ENCODE data around the gene PRPF4. TPM values are rescaled to one million over a fixed set of nuclear protein-coding genes. Genes with fewer than 3 reads are reported as not detected.
"Not testable (repeated sequence)": the region's sequence is repeated elsewhere in the genome, so short reads cannot be mapped to it uniquely, and the experiment has no call there.

The PRPF4 gene
- total RNA-seq, 2 experiments from 2014 or later: 30.6 to 32.4 TPM

DNA sequence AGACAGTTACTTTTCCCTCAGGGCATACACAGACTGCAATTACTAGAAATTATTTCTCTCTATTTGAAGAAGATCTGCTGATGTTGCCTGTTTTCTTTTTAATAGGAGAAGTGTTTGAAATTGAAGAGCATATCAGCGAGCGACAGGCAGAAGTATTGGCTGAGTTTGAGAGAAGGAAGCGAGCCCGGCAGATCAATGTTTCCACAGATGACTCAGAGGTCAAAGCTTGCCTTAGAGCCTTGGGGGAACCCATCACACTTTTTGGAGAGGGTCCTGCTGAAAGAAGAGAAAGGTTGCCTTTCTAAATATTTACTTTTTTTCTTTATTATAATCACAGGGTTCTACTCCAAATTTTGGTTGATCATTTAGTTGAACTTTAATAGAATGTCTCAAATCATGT lies 3.4 kb downstream of the PRPF4 start:
- Mint-ChIP-seq H3K4me1 (peaks cover 32% of the 10 kb centered on the region), H3K27me3 (no peaks in the 10 kb centered on the region), H3K4me3 (no peak overlapping the region), H3K36me3 (ENCODE audit: low read depth) (peaks cover 44% of the 10 kb centered on the region), H3K9me3 (no peaks in the 10 kb centered on the region), H3K27ac (no peak overlapping the region)
- CTCF ChIA-PET: no interaction called here
- POLR2A ChIA-PET: no interaction called here
- DNase-seq: no peak

- no peak for DNase-seq
- Mint-ChIP-seq H3K27me3 (no peaks in the 10 kb centered on the region), H3K4me3 (no peak overlapping the region), H3K9me3 (no peaks in the 10 kb centered on the region), H3K4me1 (peaks cover 27% of the 10 kb centered on the region), H3K36me3 (ENCODE audit: low read depth) (peaks cover 57% of the 10 kb centered on the region), H3K27ac (peak overlapping the region; percentile 4)
- CTCF ChIA-PET: interaction anchor here (0.7 kb wide), 1 partner anchor 85 kb away, joined by 3 read pairs; no protein-coding TSS in a partner anchor
- POLR2A ChIA-PET: no interaction called here
Observed at GRCh38 chr9:113281356-113281755, 5.9 kb downstream of the PRPF4 start.

- peaks cover 2% of the 10 kb centered on the region for H3K4me1 Mint-ChIP-seq
- CTCF ChIA-PET: no interaction called here
- no peaks in the 10 kb centered on the region for H3K27me3 Mint-ChIP-seq
- H3K9me3 Mint-ChIP-seq: no peaks in the 10 kb centered on the region
- no peak for DNase-seq
- peaks cover 64% of the 10 kb centered on the region for H3K36me3 Mint-ChIP-seq (ENCODE audit: low read depth)
- H3K27ac Mint-ChIP-seq: no peak overlapping the region
- no peak overlapping the region for H3K4me3 Mint-ChIP-seq
- POLR2A ChIA-PET: no interaction called here
Observed at GRCh38 chr9:113289091-113289490, 13.6 kb downstream of the PRPF4 start.

GRCh38 chr9:113290052-113290607 lies 14.7 kb downstream of the PRPF4 start:
- Mint-ChIP-seq H3K27me3 (no peaks in the 10 kb centered on the region), H3K27ac (no peak overlapping the region), H3K36me3 (ENCODE audit: low read depth) (peaks cover 56% of the 10 kb centered on the region), H3K9me3 (no peaks in the 10 kb centered on the region), H3K4me1 (no peaks in the 10 kb centered on the region), H3K4me3 (no peak overlapping the region)
- CTCF ChIA-PET: interaction anchor here (0.8 to 1.5 kb wide), 3 partner anchors 9 to 28 kb away, joined by 3 read pairs; no protein-coding TSS in a partner anchor
- no peak for DNase-seq
- POLR2A ChIA-PET: no interaction called here

- Mint-ChIP-seq H3K27ac (no peak overlapping the region), H3K36me3 (ENCODE audit: low read depth) (peaks cover 41% of the 10 kb centered on the region), H3K4me3 (no peak overlapping the region), H3K27me3 (no peaks in the 10 kb centered on the region), H3K4me1 (no peaks in the 10 kb centered on the region), H3K9me3 (no peaks in the 10 kb centered on the region)
- ChIA-PET POLR2A (no interaction called here), CTCF (interaction anchor here (0.5 kb wide), 1 partner anchor 313 kb away, joined by 3 read pairs; no protein-coding TSS in a partner anchor)
- DNase-seq: no peak
Observed at GRCh38 chr9:113293285-113293878, 17.9 kb downstream of the PRPF4 start.

- DNase-seq, H3K27ac Mint-ChIP-seq: not testable (repeated sequence)
- H3K36me3 Mint-ChIP-seq (ENCODE audit: low read depth): peaks cover 18% of the 10 kb centered on the region
Observed at GRCh38 chr9:113296247-113296646, 20.8 kb downstream of the PRPF4 start.

GRCh38 chr9:113296796-113297558 lies 21.5 kb downstream of the PRPF4 start:
- Mint-ChIP-seq H3K27me3 (peaks cover 15% of the 10 kb centered on the region), H3K27ac (no peak overlapping the region), H3K9me3 (no peaks in the 10 kb centered on the region), H3K36me3 (ENCODE audit: low read depth) (peaks cover 12% of the 10 kb centered on the region), H3K4me1 (peaks cover 2% of the 10 kb centered on the region), H3K4me3 (no peak overlapping the region)
- CTCF ChIA-PET: interaction anchor here (0.6 to 0.8 kb wide), 5 partner anchors 17 to 1514 kb away, joined by 3 to 4 read pairs (median 3); no protein-coding TSS in a partner anchor
- POLR2A ChIA-PET: interaction anchor here (0.6 kb wide), 1 partner anchor 76 kb away, joined by 3 read pairs; the partner anchor contains the start of gene FKBP15
- DNase-seq: no peak

More at GRCh38 chr9:113296247-113296646, 20.8 kb downstream of the PRPF4 start:
- POLR2A ChIA-PET, H3K9me3 Mint-ChIP-seq, H3K4me1 Mint-ChIP-seq, H3K4me3 Mint-ChIP-seq: not testable (repeated sequence)
- peaks cover 14% of the 10 kb centered on the region for H3K27me3 Mint-ChIP-seq
- CTCF ChIA-PET: interaction anchor here (0.6 to 0.8 kb wide), 3 partner anchors 18 to 86 kb away, joined by 3 read pairs; no protein-coding TSS in a partner anchor

GRCh38 chr9:113298311-113298710 lies 22.9 kb downstream of the PRPF4 start:
- ChIA-PET POLR2A (interaction anchor here (0.6 kb wide), 1 partner anchor 288 kb away, joined by 3 read pairs; no protein-coding TSS in a partner anchor), CTCF (no interaction called here)
- Mint-ChIP-seq H3K4me1 (peaks cover 2% of the 10 kb centered on the region), H3K4me3 (no peak overlapping the region), H3K9me3 (no peaks in the 10 kb centered on the region), H3K27me3 (peaks cover 19% of the 10 kb centered on the region), H3K27ac (no peak overlapping the region), H3K36me3 (ENCODE audit: low read depth) (peaks cover 2% of the 10 kb centered on the region)
- no peak for DNase-seq

GRCh38 chr9:113298924-113299770 lies 23.7 kb downstream of the PRPF4 start:
- DNase-seq: no peak
- CTCF ChIA-PET: interaction anchor here (0.8 kb wide), 1 partner anchor 8 kb away, joined by 3 read pairs; no protein-coding TSS in a partner anchor
- no peaks in the 10 kb centered on the region for H3K9me3 Mint-ChIP-seq
- H3K27ac Mint-ChIP-seq: no peak overlapping the region
- H3K27me3 Mint-ChIP-seq: peaks cover 19% of the 10 kb centered on the region
- peaks cover 2% of the 10 kb centered on the region for H3K4me1 Mint-ChIP-seq
- POLR2A ChIA-PET: interaction anchor here (0.6 kb wide), 1 partner anchor 287 kb away, joined by 3 read pairs; no protein-coding TSS in a partner anchor
- H3K36me3 Mint-ChIP-seq (ENCODE audit: low read depth): no peaks in the 10 kb centered on the region
- H3K4me3 Mint-ChIP-seq: no peak overlapping the region

DNA sequence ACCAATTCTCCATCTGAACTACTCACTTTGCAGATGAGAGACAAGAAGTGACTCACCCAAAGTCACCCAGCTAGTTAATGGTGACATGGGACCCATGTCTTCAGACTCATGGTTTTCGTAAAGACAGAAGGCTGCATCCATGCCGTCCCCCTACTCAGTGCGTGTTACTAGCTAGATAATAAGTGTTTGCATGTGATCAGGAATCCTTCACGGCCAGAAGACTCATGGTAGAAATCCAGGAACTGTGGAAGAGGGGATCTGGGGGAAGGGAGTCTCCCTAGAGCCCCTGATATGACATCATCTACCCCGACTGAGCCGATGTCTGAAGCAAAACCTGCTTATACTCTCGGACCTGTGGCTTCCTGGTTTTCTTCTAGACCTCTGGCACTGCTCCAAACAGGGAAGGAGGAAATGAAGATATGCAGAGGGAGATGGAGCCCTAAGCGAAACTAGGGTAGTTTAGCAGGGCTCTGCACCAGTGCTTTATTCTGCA lies 24.4 kb downstream of the PRPF4 start:
- H3K27ac Mint-ChIP-seq: no peak overlapping the region
- H3K4me1 Mint-ChIP-seq: peaks cover 2% of the 10 kb centered on the region
- ChIA-PET CTCF (interaction anchor here (0.8 kb wide), 1 partner anchor 9 kb away, joined by 3 read pairs; no protein-coding TSS in a partner anchor), POLR2A (no interaction called here)
- no peaks in the 10 kb centered on the region for H3K36me3 Mint-ChIP-seq (ENCODE audit: low read depth)
- peaks cover 19% of the 10 kb centered on the region for H3K27me3 Mint-ChIP-seq
- H3K9me3 Mint-ChIP-seq: no peaks in the 10 kb centered on the region
- no peak for DNase-seq
- H3K4me3 Mint-ChIP-seq: no peak overlapping the region

DNA sequence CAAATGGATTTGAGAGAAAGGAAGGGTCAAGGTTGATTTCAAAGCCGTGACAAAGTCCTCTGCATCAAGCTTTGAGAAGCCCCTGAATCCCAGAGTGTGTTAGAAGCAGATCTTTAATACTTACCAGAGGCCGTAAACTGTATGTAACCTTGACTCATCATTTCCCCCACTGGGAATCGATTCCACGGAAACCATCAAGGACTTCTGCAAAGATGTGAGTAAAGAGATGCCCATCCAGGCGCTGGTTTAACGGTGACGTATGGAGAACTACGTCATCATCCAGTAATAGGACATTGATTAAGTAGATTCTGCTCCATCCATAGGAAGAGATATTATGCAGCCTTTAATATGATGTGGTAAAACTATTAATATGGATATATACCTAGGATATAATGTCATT lies 26.1 kb downstream of the PRPF4 start:
- ChIA-PET POLR2A (no interaction called here), CTCF (interaction anchor here (0.8 to 1.2 kb wide), 2 partner anchors 14 to 16 kb away, joined by 3 to 5 read pairs; no protein-coding TSS in a partner anchor)
- Mint-ChIP-seq H3K4me1 (peaks cover 2% of the 10 kb centered on the region), H3K4me3 (no peak overlapping the region), H3K9me3 (no peaks in the 10 kb centered on the region), H3K36me3 (ENCODE audit: low read depth) (no peaks in the 10 kb centered on the region), H3K27me3 (peaks cover 19% of the 10 kb centered on the region), H3K27ac (no peak overlapping the region)
- no peak for DNase-seq

DNA sequence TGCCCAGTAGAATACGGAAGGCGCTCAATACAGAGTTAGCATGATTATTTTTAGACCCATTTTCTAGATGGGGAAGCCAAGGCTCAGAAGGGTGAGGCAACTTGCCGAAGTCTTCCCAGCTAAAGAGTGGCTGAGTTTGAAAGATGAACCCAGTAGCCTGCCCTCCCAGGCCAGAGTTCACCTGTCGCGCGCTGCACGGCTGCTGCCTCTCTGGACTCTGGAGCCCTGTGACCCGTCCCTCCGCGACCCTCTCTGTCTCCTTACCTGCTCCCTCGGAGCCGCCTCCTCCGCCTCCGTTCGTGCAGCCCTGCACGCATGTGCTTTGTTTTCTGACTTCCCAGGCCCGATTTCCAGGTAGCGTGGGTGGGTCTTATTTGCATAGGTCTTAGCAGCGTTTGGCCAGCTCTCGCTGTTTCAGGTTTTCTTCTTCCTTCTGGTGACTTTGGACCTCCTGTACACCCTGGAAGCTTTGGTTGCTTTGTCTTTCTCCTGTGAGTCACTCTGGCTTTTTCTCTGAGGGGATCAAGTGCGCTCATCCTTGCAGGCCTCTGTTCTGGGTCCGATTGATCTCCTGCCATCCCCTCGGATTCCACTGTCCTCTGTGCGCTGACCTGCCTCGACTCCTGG lies 27.4 kb downstream of the PRPF4 start, which contains the start of gene RNF183:
Gene RNF183 (minus strand): TSS at position 585 of the 627 bp plus-strand sequence. CDS start 5,192 bp downstream, outside the sequence.
- Mint-ChIP-seq H3K36me3 (ENCODE audit: low read depth) (no peaks in the 10 kb centered on the region), H3K27me3 (peaks cover 19% of the 10 kb centered on the region), H3K27ac (no peak within 1 kb of the TSS), H3K4me3 (no peak within 1 kb of the TSS), H3K9me3 (no peaks in the 10 kb centered on the region), H3K4me1 (peaks cover 2% of the 10 kb centered on the region)
- CTCF ChIA-PET: interaction anchor here (1.0 kb wide), 1 partner anchor 98 kb away, joined by 3 read pairs; the partner anchor contains the start of gene ALAD
- POLR2A ChIA-PET: no interaction called here
- no peak for DNase-seq

Data from activated CD4-positive, alpha-beta T cell treated with anti-CD3 and anti-CD28 coated beads, Interleukin-2, amount 10 ng/mL, durations not matched to agents 7 days and 5 days (primary cell).